GM19328 (cell line): ENCODE results near the gene ASPHD2.
A peak's percentile ranks its signal among the peaks of the same experiment; 100 is the strongest.
"Not testable (repeated sequence)": the region's sequence is repeated elsewhere in the genome, so short reads cannot be mapped to it uniquely, and the experiment has no call there.

Source experiments
- ATAC-seq: cut with Tn5 transposase; IDR thresholded peaks from one replicate; pipeline ENCODE4 v1.9.1; 2021; ENCODE audit warnings: mild to moderate bottlenecking, moderate library complexity; ENCODE audit not compliant: unreplicated experiment

Gene ASPHD2

DNA sequence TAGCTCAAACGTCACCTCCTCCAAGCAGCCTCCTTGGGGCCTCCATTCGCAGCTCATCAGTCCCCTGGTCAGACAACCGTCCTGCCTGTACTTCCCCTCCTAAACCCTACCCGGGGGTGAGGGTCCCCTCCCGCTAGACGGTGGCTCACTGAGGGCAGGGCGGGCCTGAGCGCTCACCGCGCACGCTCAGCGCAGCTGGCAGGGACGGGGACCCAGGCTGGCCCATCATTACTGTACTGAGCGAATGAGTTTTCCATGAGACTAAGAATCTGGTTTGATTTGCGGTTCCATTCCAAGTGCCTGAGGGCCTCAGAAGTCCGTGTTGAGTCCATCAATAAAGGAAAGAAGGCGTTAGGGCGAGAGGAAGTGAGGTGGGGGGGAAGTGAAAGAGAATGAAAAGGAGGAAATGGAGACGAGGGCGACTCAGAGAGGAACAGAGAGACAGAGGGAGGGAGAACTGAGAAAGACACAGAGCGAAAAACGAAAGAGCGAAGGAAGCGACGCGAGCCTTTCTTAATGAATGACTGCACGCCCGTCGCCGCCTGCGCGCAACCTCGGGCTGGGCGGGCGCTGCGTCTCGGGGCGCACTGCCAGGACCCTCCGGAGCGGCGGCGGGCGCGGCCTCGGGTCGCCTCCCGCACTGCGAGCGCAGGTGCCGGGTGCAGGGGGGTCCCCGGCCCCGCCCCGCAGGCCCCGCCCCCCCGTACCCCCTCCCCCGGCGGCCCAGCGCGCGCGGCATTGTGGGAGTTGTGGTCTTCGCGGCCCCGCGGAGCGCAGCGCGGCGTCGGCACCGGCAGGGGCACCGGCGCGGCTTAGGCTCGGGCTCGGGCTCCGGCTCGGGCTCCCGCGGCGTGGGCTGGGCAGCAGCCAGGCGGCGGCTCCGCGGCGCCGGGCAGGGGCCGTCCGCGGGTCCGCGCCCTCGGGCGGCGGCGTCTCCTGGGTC lies at the start of gene ASPHD2:
Gene ASPHD2 (plus strand): TSS at position 746 of the 943 bp plus-strand sequence. CDS start 4,356 bp downstream, outside the sequence.
- peak; percentile 60 for ATAC-seq

- ATAC-seq: no peak
These were observed 48.8 kb upstream of the ASPHD2 start for GRCh38 chr22:26380072-26380830.

- no peak for ATAC-seq
These were observed 46.3 kb upstream of the ASPHD2 start for GRCh38 chr22:26382782-26383181.

DNA sequence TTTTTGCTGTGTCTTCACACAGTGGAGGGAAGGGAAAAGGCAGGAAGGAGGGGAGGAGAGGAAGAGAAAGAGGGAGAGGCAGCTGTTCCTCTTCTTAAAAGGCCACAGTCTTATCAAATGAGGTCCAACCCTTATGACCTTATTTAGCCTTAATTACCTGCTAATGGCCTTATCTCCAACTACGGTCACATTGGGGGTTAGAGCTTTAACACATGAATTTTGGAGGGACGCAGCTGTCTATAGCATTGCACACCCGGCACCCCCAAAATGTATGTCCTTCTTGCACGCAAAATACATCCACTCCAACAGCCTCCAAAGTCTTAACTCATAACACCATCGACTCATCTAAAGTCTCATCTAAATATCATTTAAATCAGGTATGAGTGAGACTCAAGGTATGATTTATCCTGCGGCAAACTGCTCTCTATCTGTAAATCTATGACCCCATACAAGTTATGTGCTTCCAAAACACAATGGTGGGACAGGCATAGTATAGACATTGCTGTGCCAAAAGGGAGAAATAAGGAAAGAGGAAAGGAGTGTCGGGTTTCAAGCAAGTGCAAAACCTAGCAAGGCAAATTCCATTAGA lies 45.0 kb upstream of the ASPHD2 start:
- no peak for ATAC-seq

- ATAC-seq: no peak
These were observed 43.9 kb upstream of the ASPHD2 start for GRCh38 chr22:26385164-26385563.

DNA sequence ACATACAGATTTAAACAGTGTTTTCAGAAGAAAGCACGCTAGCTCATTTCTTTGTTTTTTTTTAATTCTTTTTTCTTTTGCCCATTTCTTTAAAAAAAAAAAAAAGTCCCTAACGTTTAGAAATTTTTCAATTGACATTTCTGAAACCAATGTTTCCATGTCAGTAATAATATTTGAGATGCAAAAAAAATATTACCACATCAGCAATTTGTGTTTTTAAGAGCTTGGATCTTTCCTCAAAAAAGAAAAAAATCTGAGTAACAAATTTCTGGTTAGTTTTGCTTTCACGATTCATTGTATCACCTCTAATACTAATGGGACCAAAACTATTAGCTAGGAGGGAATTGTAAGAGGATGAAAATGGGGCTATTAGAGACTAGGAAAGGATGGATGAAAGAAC lies 39.9 kb upstream of the ASPHD2 start:
- ATAC-seq: no peak

DNA sequence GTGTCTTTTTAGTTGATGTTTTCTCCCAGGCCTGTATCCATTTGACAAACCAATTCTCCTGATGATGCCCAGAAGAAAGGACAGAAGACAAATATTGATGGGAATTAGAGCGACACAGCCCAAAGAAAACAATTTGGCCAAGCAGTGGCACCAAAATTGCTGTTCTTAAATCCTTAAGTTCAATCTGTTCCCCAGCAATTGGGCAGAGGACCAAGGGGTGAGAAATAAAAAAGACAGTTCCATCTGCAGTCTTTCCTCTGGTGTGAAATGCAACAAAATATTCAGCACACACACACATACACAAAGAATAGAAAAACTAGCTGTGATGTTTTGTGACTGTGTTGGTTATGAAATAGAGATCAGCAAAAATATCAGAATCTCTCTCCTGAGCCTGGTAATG lies 38.0 kb upstream of the ASPHD2 start:
- ATAC-seq: no peak

DNA sequence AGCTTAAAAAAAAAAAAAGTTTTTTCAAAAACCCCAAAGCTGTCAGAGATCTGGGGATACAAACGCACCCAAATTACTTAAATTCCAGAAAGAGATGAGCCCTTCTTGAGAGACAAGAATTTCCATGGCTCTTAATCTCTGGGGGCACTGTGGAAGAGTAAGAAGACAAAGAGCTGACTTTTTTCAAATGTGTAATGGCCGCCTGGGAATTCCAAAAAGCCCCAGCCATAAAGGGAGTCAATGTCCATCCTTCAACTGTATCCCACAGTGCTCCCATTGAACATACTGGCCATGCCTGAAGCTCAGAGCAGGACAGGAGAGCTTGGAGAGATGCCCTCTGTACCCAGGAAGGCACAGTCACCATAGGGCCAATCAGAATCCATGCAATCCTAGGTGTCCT lies 37.4 kb upstream of the ASPHD2 start:
- no peak for ATAC-seq

- ATAC-seq: no peak
These were observed 35.1 kb upstream of the ASPHD2 start for GRCh38 chr22:26393929-26394328.

GRCh38 chr22:26394777-26395176 lies 34.3 kb upstream of the ASPHD2 start:
- ATAC-seq: no peak

GRCh38 chr22:26395926-26396325 lies 33.1 kb upstream of the ASPHD2 start:
- no peak for ATAC-seq

DNA sequence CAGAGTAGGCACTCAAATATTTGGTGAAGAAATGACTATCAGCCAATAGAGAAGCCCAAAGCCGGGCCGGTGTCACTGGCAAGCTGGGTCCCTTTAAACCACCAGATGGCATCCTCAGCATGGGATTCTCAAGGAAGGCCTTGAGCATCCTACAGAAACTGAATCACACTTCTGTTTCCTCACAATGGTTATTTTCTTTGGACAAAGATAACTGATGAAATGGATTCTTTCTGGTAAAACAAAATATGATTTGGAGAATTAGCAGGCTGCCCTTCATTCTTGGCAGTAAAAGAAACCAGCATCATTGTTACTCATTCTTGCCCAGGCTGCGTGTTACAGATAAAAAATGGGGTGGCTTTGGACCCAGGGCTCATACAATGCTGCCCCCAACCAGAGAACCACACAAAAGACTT lies 30.3 kb upstream of the ASPHD2 start:
- ATAC-seq: no peak

DNA sequence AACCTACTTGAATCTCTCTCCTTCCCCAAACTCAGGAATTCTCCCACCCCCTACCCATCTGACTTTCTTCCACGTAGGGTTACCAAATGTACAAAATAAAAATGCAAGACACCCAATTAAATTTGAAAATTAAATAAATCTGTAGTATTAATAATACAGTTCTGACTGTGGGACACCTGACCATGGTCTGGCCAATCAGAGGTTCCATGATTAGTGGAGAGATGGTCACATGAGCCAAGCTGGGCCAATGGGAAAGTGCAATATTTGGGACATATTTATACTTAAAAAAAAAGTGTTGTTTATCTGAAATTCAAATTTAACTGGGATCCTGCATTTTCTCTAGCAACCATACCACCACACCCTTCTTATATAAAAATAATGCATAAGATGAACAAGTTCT lies 29.8 kb upstream of the ASPHD2 start:
- ATAC-seq: no peak

GRCh38 chr22:26401726-26402125 lies 27.3 kb upstream of the ASPHD2 start:
- no peak for ATAC-seq

GRCh38 chr22:26404851-26405421 lies 24.1 kb upstream of the ASPHD2 start:
- no peak for ATAC-seq

DNA sequence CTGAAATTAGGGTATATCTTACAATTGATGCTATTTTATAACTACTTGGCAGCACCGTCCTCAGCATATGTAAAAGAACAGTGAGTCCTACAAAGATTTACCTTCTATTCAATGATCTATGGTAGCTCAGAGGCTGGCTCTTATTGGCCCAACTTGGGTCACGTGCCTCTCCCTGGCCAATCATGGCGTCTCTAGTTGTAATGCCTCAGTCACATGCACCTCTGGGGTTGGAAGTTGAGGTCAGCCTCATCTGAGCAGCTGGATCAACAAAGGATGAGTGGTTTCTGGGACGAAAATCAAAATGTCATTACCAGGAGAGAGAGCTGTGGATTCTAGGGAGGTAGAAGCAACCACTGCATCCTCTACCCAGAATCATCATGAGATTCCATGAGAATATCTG lies 22.9 kb upstream of the ASPHD2 start:
- no peak for ATAC-seq

GRCh38 chr22:26408562-26409220 lies 20.4 kb upstream of the ASPHD2 start:
- ATAC-seq: not testable (repeated sequence)

DNA sequence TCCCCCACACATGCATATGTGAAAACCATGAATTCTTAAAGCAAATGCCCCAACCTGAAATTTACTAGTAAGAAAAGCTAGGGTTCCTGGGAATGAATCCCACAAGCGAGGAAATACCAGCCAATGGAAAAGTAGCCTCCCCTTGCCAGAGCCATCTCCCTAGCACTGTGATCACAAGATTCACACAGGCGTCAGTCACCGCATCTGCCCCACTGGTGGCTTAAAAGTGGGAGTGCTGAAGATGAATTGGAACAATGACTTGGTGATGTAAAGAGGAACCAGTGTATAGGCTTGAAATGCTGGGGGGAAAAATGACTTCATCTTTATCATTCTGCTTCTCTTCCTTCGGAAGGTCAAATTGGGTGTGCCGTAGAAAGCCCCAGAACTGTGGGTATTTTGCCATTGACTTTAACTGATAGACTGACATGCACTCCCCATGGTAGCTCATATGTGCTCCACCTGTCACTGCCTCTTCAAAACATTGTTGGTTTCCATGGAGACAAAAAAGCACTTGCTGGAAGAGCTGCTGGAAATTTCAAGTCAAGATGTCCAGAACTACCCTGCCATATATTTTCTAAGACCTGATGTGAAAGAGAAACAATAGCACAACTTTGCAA lies 19.2 kb upstream of the ASPHD2 start:
- no peak for ATAC-seq

DNA sequence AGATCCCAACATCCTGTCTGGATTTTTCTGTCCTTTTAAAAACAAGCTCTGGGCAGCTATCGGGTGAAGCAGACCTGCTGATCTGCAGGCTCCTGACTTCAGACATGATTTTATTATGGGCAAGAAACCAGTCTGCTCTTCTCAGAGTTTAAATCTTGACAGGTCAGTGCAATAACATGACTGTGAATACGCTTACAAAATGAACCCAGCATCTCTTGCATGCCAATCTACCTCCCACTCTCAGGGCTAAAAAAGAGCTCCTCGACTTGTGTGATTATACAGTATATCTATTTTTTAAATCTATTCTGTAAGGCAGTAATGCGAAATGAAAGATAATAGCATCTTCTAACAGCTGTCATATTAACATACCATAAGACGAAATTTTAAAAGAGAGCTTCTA lies 18.7 kb upstream of the ASPHD2 start:
- no peak for ATAC-seq

- ATAC-seq: no peak
These were observed 14.7 kb upstream of the ASPHD2 start for GRCh38 chr22:26414347-26414746.
